Measurements from ENCODE around the gene ZNF285. TPM values are rescaled to one million over a fixed set of nuclear protein-coding genes. Genes with fewer than 3 reads are reported as not detected.

ZNF285 gene
- polyA plus RNA-seq, 3 donors, result 0.07 to 0.09 TPM; not detected in 1

DNA sequence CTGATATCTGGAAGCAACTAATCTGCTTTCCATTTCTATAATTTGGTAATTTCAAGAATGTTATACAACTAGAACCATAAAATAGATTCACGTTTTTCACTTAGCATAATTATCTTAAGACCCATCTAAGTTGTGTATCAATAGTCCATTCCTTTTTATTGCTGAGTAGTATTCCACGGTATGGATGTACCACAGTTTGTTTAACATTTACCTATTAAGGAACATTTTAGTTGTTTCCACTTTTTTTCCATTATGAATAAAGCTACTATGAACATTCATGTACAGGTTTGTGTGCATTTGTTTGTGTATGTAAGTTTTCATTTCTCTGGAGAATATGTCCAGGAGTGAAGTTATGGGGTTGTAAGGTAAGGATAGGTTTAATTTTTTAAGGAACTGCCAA lies 26.6 kb downstream of the ZNF285 start:
- H3K36me3 ChIP-seq (replicated peaks in 1 of 2; ENCODE audit: control insufficient read depth in 1 of 2, insufficient read depth in 2 of 2, low read length in 2 of 2), result no peaks in the 10 kb centered on the region
- no peak overlapping the region for H3K4me2 ChIP-seq (replicated peaks; ENCODE audit: extremely low read depth, low read length, poor library complexity, severe bottlenecking)
- H3K4me1 ChIP-seq (ENCODE audit: control insufficient read depth in 1 of 2, insufficient read depth in 2 of 2, low read length in 2 of 2), result no peaks in the 10 kb centered on the region
- no peak overlapping the region for H3K9ac ChIP-seq (ENCODE audit: insufficient read depth, low read length, poor library complexity, severe bottlenecking)
- H3K79me2 ChIP-seq (ENCODE audit: insufficient read depth, low read length), result no peaks in the 10 kb centered on the region
- H3K9me3 ChIP-seq (replicated peaks in 1 of 2; ENCODE audit: control insufficient read depth in 1 of 2, insufficient read depth in 1 of 2, low read length in 2 of 2), result peaks cover 15 to 25% of the 10 kb centered on the region in 2 donors
- H2AFZ ChIP-seq (ENCODE audit: insufficient read depth, low read depth, low read length, poor library complexity, severe bottlenecking), result no peak overlapping the region
- no peak for DNase-seq
- no peaks in the 10 kb centered on the region for H3K4me1 Mint-ChIP-seq
- WGBS (ENCODE audit: insufficient coverage), result no CpG with 5 or more reads among the region's 2 CpGs
- no peak overlapping the region for H3K27ac Mint-ChIP-seq
- peaks cover 10 to 57% (median 44%) of the 10 kb centered on the region in 7 donors for H3K9me3 Mint-ChIP-seq
- H3K27me3 Mint-ChIP-seq (ENCODE audit: low read depth in 3 of 3), result peaks cover 0 to 3% (median 1%) of the 10 kb centered on the region in 3 donors
- TF ChIP-seq, protein P1, sequence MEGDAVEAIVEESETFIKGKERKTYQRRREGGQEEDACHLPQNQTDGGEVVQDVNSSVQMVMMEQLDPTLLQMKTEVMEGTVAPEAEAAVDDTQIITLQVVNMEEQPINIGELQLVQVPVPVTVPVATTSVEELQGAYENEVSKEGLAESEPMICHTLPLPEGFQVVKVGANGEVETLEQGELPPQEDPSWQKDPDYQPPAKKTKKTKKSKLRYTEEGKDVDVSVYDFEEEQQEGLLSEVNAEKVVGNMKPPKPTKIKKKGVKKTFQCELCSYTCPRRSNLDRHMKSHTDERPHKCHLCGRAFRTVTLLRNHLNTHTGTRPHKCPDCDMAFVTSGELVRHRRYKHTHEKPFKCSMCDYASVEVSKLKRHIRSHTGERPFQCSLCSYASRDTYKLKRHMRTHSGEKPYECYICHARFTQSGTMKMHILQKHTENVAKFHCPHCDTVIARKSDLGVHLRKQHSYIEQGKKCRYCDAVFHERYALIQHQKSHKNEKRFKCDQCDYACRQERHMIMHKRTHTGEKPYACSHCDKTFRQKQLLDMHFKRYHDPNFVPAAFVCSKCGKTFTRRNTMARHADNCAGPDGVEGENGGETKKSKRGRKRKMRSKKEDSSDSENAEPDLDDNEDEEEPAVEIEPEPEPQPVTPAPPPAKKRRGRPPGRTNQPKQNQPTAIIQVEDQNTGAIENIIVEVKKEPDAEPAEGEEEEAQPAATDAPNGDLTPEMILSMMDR (IDR thresholded peaks at IDR 0.05), result no peak
- H4K20me1 ChIP-seq (ENCODE audit: insufficient read depth, low read length), result no peaks in the 10 kb centered on the region
- no peak overlapping the region for H3K27ac ChIP-seq (ENCODE audit: low read depth in 1 of 2, low read length in 2 of 2)
- no peaks in the 10 kb centered on the region for H3K36me3 Mint-ChIP-seq
- no peak overlapping the region for H3K4me3 ChIP-seq (replicated peaks in 1 of 3; ENCODE audit: low read depth in 2 of 3, low read length in 3 of 3)
- no peaks in the 10 kb centered on the region for H3K27me3 ChIP-seq (ENCODE audit: control insufficient read depth in 2 of 2, insufficient read depth in 2 of 2, low read length in 2 of 2)
- intact Hi-C loops (cut with micrococcal nuclease), result no loop called here
- H3K4me3 Mint-ChIP-seq, result no peak overlapping the region

DNA sequence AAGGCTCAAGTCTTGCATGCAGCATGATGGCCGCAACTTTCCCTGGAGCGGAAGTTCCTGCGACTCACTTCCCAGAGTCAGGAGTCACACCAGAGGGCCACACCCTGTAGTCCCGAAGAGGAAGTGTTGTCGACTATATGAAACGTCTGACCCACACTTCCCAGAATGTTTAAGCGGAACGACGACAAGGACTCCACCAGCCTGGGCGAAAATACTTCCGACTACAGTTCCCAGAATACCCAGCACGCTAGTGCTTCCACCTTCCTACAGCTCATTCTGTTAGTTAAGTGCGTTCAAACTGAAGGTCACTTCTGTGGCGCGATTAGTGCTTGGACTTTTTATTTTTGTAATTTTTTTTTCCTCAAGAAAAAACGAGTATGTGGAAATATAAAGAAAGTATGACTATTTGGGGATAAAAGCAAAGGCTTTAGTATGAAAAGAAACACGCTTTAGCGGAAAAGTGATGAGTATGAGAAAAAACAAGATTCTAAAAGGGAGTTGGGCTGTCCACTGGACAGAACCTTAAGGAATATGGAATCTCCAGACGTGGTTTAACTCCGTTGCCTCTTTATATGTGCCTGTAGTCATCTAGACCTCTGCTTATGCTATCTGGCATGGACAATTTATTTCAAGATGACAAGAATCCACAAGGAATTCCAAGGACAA lies 29.5 kb downstream of the ZNF285 start:
- no peaks in the 10 kb centered on the region for H3K79me2 ChIP-seq (ENCODE audit: insufficient read depth, low read length)
- H3K27me3 ChIP-seq (ENCODE audit: control insufficient read depth in 2 of 2, insufficient read depth in 2 of 2, low read length in 2 of 2), result no peaks in the 10 kb centered on the region
- Mint-ChIP-seq H3K27me3 (ENCODE audit: low read depth in 3 of 3) (peaks cover 0 to 3% (median 2%) of the 10 kb centered on the region in 3 donors), H3K4me3 (no peak overlapping the region), H3K4me1 (no peaks in the 10 kb centered on the region), H3K9me3 (peaks cover 11 to 55% (median 41%) of the 10 kb centered on the region in 7 donors), H3K36me3 (no peaks in the 10 kb centered on the region), H3K27ac (no peak overlapping the region)
- peaks cover 18 to 38% of the 10 kb centered on the region in 2 donors for H3K9me3 ChIP-seq (replicated peaks in 1 of 2; ENCODE audit: control insufficient read depth in 1 of 2, insufficient read depth in 1 of 2, low read length in 2 of 2)
- H3K9ac ChIP-seq (ENCODE audit: insufficient read depth, low read length, poor library complexity, severe bottlenecking), result no peak overlapping the region
- H3K4me3 ChIP-seq (replicated peaks in 1 of 3; ENCODE audit: low read depth in 2 of 3, low read length in 3 of 3), result no peak overlapping the region
- 68% methylated on average over 9 of the region's 20 CpGs for WGBS (ENCODE audit: insufficient coverage)
- DNase-seq, result no peak
- no peak overlapping the region for H3K4me2 ChIP-seq (replicated peaks; ENCODE audit: extremely low read depth, low read length, poor library complexity, severe bottlenecking)
- H3K36me3 ChIP-seq (replicated peaks in 1 of 2; ENCODE audit: control insufficient read depth in 1 of 2, insufficient read depth in 2 of 2, low read length in 2 of 2), result no peaks in the 10 kb centered on the region
- no peak overlapping the region for H3K27ac ChIP-seq (ENCODE audit: low read depth in 1 of 2, low read length in 2 of 2)
- TF ChIP-seq, protein P1 (IDR thresholded peaks at IDR 0.05), result no peak
- no peaks in the 10 kb centered on the region for H4K20me1 ChIP-seq (ENCODE audit: insufficient read depth, low read length)
- H3K4me1 ChIP-seq (ENCODE audit: control insufficient read depth in 1 of 2, insufficient read depth in 2 of 2, low read length in 2 of 2), result no peaks in the 10 kb centered on the region
- H2AFZ ChIP-seq (ENCODE audit: insufficient read depth, low read depth, low read length, poor library complexity, severe bottlenecking), result no peak overlapping the region
- intact Hi-C loops (cut with micrococcal nuclease), result no loop called here
